ENCODE measurements around the gene PTGES3L. TPM values are rescaled to one million over a fixed set of nuclear protein-coding genes. Genes with fewer than 3 reads are reported as not detected.

PTGES3L gene
- polyA plus RNA-seq, 3 donors from 2014 or later, result not detected

- Mint-ChIP-seq H3K36me3 (no peaks in the 10 kb centered on the region), H3K4me3 (peak overlapping the region in 4 of 5 donors; percentile 38 to 87 (median 48)), H3K27ac (peak overlapping the region in 1 of 6 donors; percentile 71), H3K9me3 (no peaks in the 10 kb centered on the region), H3K27me3 (ENCODE audit: low read depth in 3 of 3) (peaks cover 3 to 8% (median 5%) of the 10 kb centered on the region in 3 donors), H3K4me1 (peaks cover 16 to 29% of the 10 kb centered on the region in 2 donors)
- no peak for DNase-seq
Observed at GRCh38 chr17:43019418-43019817, 39.5 kb upstream of the PTGES3L start.

GRCh38 chr17:43018932-43019331 is 39.1 kb upstream of the PTGES3L start:
- peaks cover 0 to 3% (median 3%) of the 10 kb centered on the region in 3 donors for H3K27me3 Mint-ChIP-seq (ENCODE audit: low read depth in 3 of 3)
- no peaks in the 10 kb centered on the region for H3K36me3 Mint-ChIP-seq
- H3K27ac Mint-ChIP-seq, result peak overlapping the region in 2 of 6 donors; percentile 15 to 60
- H3K9me3 Mint-ChIP-seq, result no peaks in the 10 kb centered on the region
- H3K4me1 Mint-ChIP-seq, result peaks cover 12 to 26% of the 10 kb centered on the region in 2 donors
- DNase-seq, result no peak
- H3K4me3 Mint-ChIP-seq, result no peak overlapping the region

- Mint-ChIP-seq H3K27ac (peak overlapping the region in 2 of 6 donors; percentile 29 to 60), H3K36me3 (no peaks in the 10 kb centered on the region)
Observed at GRCh38 chr17:43018008-43018853, 38.4 kb upstream of the PTGES3L start.

GRCh38 chr17:43016216-43016615 is 36.3 kb upstream of the PTGES3L start:
- no peak overlapping the region for H3K4me3 Mint-ChIP-seq
- peaks cover 16 to 20% of the 10 kb centered on the region in 2 donors for H3K4me1 Mint-ChIP-seq
- H3K36me3 Mint-ChIP-seq, result peaks cover 0 to 5% (median 0%) of the 10 kb centered on the region in 3 donors
- peak overlapping the region in 2 of 6 donors; percentile 53 to 72 for H3K27ac Mint-ChIP-seq
- H3K9me3 Mint-ChIP-seq, result no peaks in the 10 kb centered on the region
- DNase-seq, result no peak
- H3K27me3 Mint-ChIP-seq (ENCODE audit: low read depth in 3 of 3), result peaks cover 0 to 4% (median 3%) of the 10 kb centered on the region in 3 donors

More at GRCh38 chr17:43018008-43018853, 38.4 kb upstream of the PTGES3L start:
- Mint-ChIP-seq H3K4me3 (peak overlapping the region in 1 of 5 donors; percentile 16), H3K27me3 (ENCODE audit: low read depth in 3 of 3) (peaks cover 0 to 3% (median 3%) of the 10 kb centered on the region in 3 donors), H3K9me3 (no peaks in the 10 kb centered on the region), H3K4me1 (peaks cover 12 to 23% of the 10 kb centered on the region in 2 donors)
- DNase-seq, result peak in 2 of 3 donors; percentile 14 to 18

GRCh38 chr17:43015579-43015978 is 35.7 kb upstream of the PTGES3L start:
- Mint-ChIP-seq H3K36me3 (peaks cover 0 to 5% (median under 1%) of the 10 kb centered on the region in 3 donors), H3K27me3 (ENCODE audit: low read depth in 3 of 3) (peaks cover 0 to 4% (median 3%) of the 10 kb centered on the region in 3 donors)

GRCh38 chr17:43014649-43015542 is 35.0 kb upstream of the PTGES3L start:
- no peak for DNase-seq
- no peak overlapping the region for H3K4me3 Mint-ChIP-seq
- peak overlapping the region; percentile 7 to 55 (median 37) for H3K27ac Mint-ChIP-seq
- H3K36me3 Mint-ChIP-seq, result peaks cover 0 to 5% (median 4%) of the 10 kb centered on the region in 3 donors
- peaks cover 0 to 4% (median 0%) of the 10 kb centered on the region in 3 donors for H3K27me3 Mint-ChIP-seq (ENCODE audit: low read depth in 3 of 3)
- H3K4me1 Mint-ChIP-seq, result peaks cover 15 to 21% of the 10 kb centered on the region in 2 donors
- no peaks in the 10 kb centered on the region for H3K9me3 Mint-ChIP-seq

More at GRCh38 chr17:43015579-43015978, 35.7 kb upstream of the PTGES3L start:
- Mint-ChIP-seq H3K4me1 (peaks cover 14 to 16% of the 10 kb centered on the region in 2 donors), H3K27ac (peak overlapping the region in 2 of 6 donors; percentile 17 to 46), H3K4me3 (no peak overlapping the region), H3K9me3 (no peaks in the 10 kb centered on the region)
- DNase-seq, result no peak

GRCh38 chr17:43014020-43014648 is 34.3 kb upstream of the PTGES3L start:
- peak overlapping the region in 2 of 6 donors; percentile 36 to 55 for H3K27ac Mint-ChIP-seq
- H3K9me3 Mint-ChIP-seq, result no peaks in the 10 kb centered on the region
- no peak for DNase-seq
- peaks cover 0 to 5% (median 4%) of the 10 kb centered on the region in 3 donors for H3K36me3 Mint-ChIP-seq
- peaks cover 9 to 21% of the 10 kb centered on the region in 2 donors for H3K4me1 Mint-ChIP-seq
- H3K4me3 Mint-ChIP-seq, result no peak overlapping the region
- peaks cover 0 to 4% (median 0%) of the 10 kb centered on the region in 3 donors for H3K27me3 Mint-ChIP-seq (ENCODE audit: low read depth in 3 of 3)

- peaks cover 6 to 15% of the 10 kb centered on the region in 2 donors for H3K4me1 Mint-ChIP-seq
- peaks cover 0 to 5% (median 4%) of the 10 kb centered on the region in 3 donors for H3K36me3 Mint-ChIP-seq
- DNase-seq, result no peak
- H3K4me3 Mint-ChIP-seq, result no peak overlapping the region
- H3K9me3 Mint-ChIP-seq, result no peaks in the 10 kb centered on the region
- H3K27ac Mint-ChIP-seq, result no peak overlapping the region
- H3K27me3 Mint-ChIP-seq (ENCODE audit: low read depth in 3 of 3), result peaks cover 0 to 4% (median 0%) of the 10 kb centered on the region in 3 donors
Observed at GRCh38 chr17:43013296-43013695, 33.4 kb upstream of the PTGES3L start.

GRCh38 chr17:43011728-43012472 is 32.0 kb upstream of the PTGES3L start:
- H3K36me3 Mint-ChIP-seq, result peaks cover 0 to 5% (median 4%) of the 10 kb centered on the region in 3 donors
- no peak for DNase-seq
- H3K4me1 Mint-ChIP-seq, result peaks cover 10 to 19% of the 10 kb centered on the region in 2 donors
- H3K27me3 Mint-ChIP-seq (ENCODE audit: low read depth in 3 of 3), result peaks cover 0 to 4% (median 3%) of the 10 kb centered on the region in 3 donors
- no peak overlapping the region for H3K4me3 Mint-ChIP-seq
- no peaks in the 10 kb centered on the region for H3K9me3 Mint-ChIP-seq
- no peak overlapping the region for H3K27ac Mint-ChIP-seq

GRCh38 chr17:43010667-43011308 is 30.9 kb upstream of the PTGES3L start:
- peaks cover 0 to 5% (median 4%) of the 10 kb centered on the region in 3 donors for H3K36me3 Mint-ChIP-seq
- H3K4me1 Mint-ChIP-seq, result peaks cover 16 to 26% of the 10 kb centered on the region in 2 donors
- H3K27ac Mint-ChIP-seq, result peak overlapping the region in 1 of 6 donors; percentile 46
- no peak for DNase-seq
- no peak overlapping the region for H3K4me3 Mint-ChIP-seq
- no peaks in the 10 kb centered on the region for H3K9me3 Mint-ChIP-seq
- peaks cover 0 to 4% (median 3%) of the 10 kb centered on the region in 3 donors for H3K27me3 Mint-ChIP-seq (ENCODE audit: low read depth in 3 of 3)

- H3K4me1 Mint-ChIP-seq, result peaks cover 16 to 26% of the 10 kb centered on the region in 2 donors
- no peaks in the 10 kb centered on the region for H3K9me3 Mint-ChIP-seq
- peaks cover 0 to 5% (median 0%) of the 10 kb centered on the region in 3 donors for H3K27me3 Mint-ChIP-seq (ENCODE audit: low read depth in 3 of 3)
- H3K27ac Mint-ChIP-seq, result peak within 1 kb of the TSS; percentile 94 to 100 (median 99)
- peak within 1 kb of the TSS; percentile 99 to 100 (median 100) for H3K4me3 Mint-ChIP-seq
- peaks cover 0 to 13% (median 4%) of the 10 kb centered on the region in 3 donors for H3K36me3 Mint-ChIP-seq
- peak; percentile 79 to 82 (median 80) for DNase-seq
Observed at GRCh38 chr17:43006639-43007551, 27.0 kb upstream of the PTGES3L start, which contains the start of gene IFI35. IFI35 (plus strand) TSS chr17:43006784; CDS start chr17:43006948, 164 bp downstream.
